ENCODE measurements around the gene ADAMTS4. TPM values are rescaled to one million over a fixed set of nuclear protein-coding genes. Genes with fewer than 3 reads are reported as not detected.

The ADAMTS4 gene
- total and polyA plus RNA-seq, 2 of the 4 experiments (the other 2 are of a cell fraction) = 0.39 to 0.72 TPM

GRCh38 chr1:161162806-161163205 is 36.0 kb downstream of the ADAMTS4 start:
- H2BK120ac ChIP-seq (ENCODE audit: low read depth, low read length) = no peak overlapping the region
- no peak overlapping the region for H2AFZ ChIP-seq (replicated peaks; ENCODE audit: low read length, poor library complexity)
- H4K91ac ChIP-seq (ENCODE audit: insufficient read depth, low read depth, low read length) = no peak overlapping the region
- peaks cover 13% of the 10 kb centered on the region for H3K9me1 ChIP-seq (ENCODE audit: insufficient read depth, low read length)
- H3K14ac ChIP-seq (replicated peaks; ENCODE audit: low read depth, low read length) = no peak overlapping the region
- no peaks in the 10 kb centered on the region for H3K27me3 ChIP-seq (ENCODE audit: control insufficient read depth, insufficient read depth, low read length)
- no peak overlapping the region for H2BK5ac ChIP-seq (ENCODE audit: low read depth, low read length, poor library complexity, severe bottlenecking)
- H2AK5ac ChIP-seq (ENCODE audit: low read depth, low read length) = no peak overlapping the region
- dilution Hi-C loops (cut with HindIII; ENCODE audit: low sequenced_read_pairs, unreplicated experiment) = no loop called here
- no peaks in the 10 kb centered on the region for H3K9me3 ChIP-seq (ENCODE audit: control insufficient read depth, insufficient read depth, low read length)
- H3K23ac ChIP-seq (ENCODE audit: low read depth, low read length) = no peak overlapping the region
- no peak overlapping the region for H4K8ac ChIP-seq (ENCODE audit: low read depth in 2 of 2, low read length in 2 of 2)
- H3K4ac ChIP-seq (ENCODE audit: low read depth, low read length) = no peak overlapping the region
- H3K4me1 ChIP-seq (ENCODE audit: control insufficient read depth, insufficient read depth, low read length) = peaks cover 9% of the 10 kb centered on the region
- no peak overlapping the region for H3K18ac ChIP-seq (ENCODE audit: low read depth, low read length)
- H4K5ac ChIP-seq (ENCODE audit: low read depth, low read length) = no peak overlapping the region
- ATAC-seq (ENCODE audit: low read depth) (no peak), DNase-seq (no peak)
- no peak overlapping the region for H3K9ac ChIP-seq (ENCODE audit: low read depth, low read length)
- H3K4me2 ChIP-seq (ENCODE audit: low read depth, low read length) = no peak overlapping the region
- no peaks in the 10 kb centered on the region for H4K20me1 ChIP-seq (ENCODE audit: insufficient read depth, low read length)
- H2BK20ac ChIP-seq (ENCODE audit: low read depth, low read length) = no peak overlapping the region
- peaks cover 30% of the 10 kb centered on the region for H3K36me3 ChIP-seq (ENCODE audit: control insufficient read depth, insufficient read depth, low read length)
- H3K27ac ChIP-seq (ENCODE audit: insufficient read depth, low read length) = no peak overlapping the region
- peaks cover 19 to 38% of the 10 kb centered on the region in 2 experiments for H3K79me1 ChIP-seq (ENCODE audit: low read depth in 1 of 2, low read length in 2 of 2)
- in situ Hi-C loops (cut with MboI; ENCODE audit: low sequenced_read_pairs) = no loop called here
- no peak overlapping the region for H3K4me3 ChIP-seq (ENCODE audit: insufficient read depth, low read depth, low read length)
- H2BK15ac ChIP-seq (ENCODE audit: low read depth, low read length) = no peak overlapping the region
- TF ChIP-seq BHLHE40 (IDR thresholded peaks at IDR 0.05; ENCODE audit: low read depth, low read length) (no peak), NFE2L2 (IDR thresholded peaks at IDR 0.05; ENCODE audit: low read depth, low read length) (no peak), CEBPB (IDR thresholded peaks at IDR 0.05; ENCODE audit: low read depth, low read length) (no peak), CHD1 (IDR thresholded peaks at IDR 0.05; ENCODE audit: low read depth, low read length) (no peak), SMC3 (IDR thresholded peaks at IDR 0.05; ENCODE audit: low read depth, low read length) (no peak), MAZ (IDR thresholded peaks at IDR 0.05; ENCODE audit: borderline replicate concordance, low read depth, low read length) (no peak), RAD21 (IDR thresholded peaks at IDR 0.05; ENCODE audit: low read length) (no peak), MAFK (IDR thresholded peaks at IDR 0.05; ENCODE audit: low read depth, low read length) (no peak)
- ChIA-PET POLR2A (ENCODE audit: unreplicated experiment) (no interaction called here), CTCF (no interaction called here)
- H3K56ac ChIP-seq (ENCODE audit: extremely low read depth, insufficient read depth, low read length) = no peak overlapping the region
- intact Hi-C loops (cut with micrococcal nuclease) = no loop called here
- no CpG with 5 or more reads among the region's 10 CpGs for WGBS, 2 experiments (ENCODE audit: extremely low coverage in 2 of 2, insufficient read length in 1 of 2)
- BruUV-seq (replicated peaks) = no TSS peak
- H2AK9ac ChIP-seq (replicated peaks; ENCODE audit: low read depth, low read length, poor library complexity) = no peak overlapping the region

Data from IMR-90 (cell line).